HFFc6 (cell line): ENCODE results near the gene RPUSD1. TPM values are rescaled to one million over a fixed set of nuclear protein-coding genes. Genes with fewer than 3 reads are reported as not detected.

Source experiments
- DNase-seq: peaks from one replicate; pipeline ENCODE4 v3.0.0-alpha.2; 2018
- H3K27ac Mint-ChIP-seq: 2 replicates; pipeline ENCODE4 v1.8.0; 2020; ENCODE audit warnings: mild to moderate bottlenecking, mixed read lengths
- H3K27me3 Mint-ChIP-seq: 2 replicates; pipeline ENCODE4 v1.8.0; 2021; ENCODE audit warnings: mild to moderate bottlenecking, moderate library complexity, mixed read lengths; ENCODE audit not compliant: insufficient read depth
- H3K36me3 Mint-ChIP-seq: 2 replicates; pipeline ENCODE4 v1.8.0; 2021; ENCODE audit warnings: low read depth, mixed read lengths
- H3K4me1 Mint-ChIP-seq: 2 replicates; pipeline ENCODE4 v1.8.0; 2020; ENCODE audit warnings: low read depth, mixed read lengths
- H3K4me3 Mint-ChIP-seq: 2 replicates; pipeline ENCODE4 v1.8.0; 2020; ENCODE audit warnings: mild to moderate bottlenecking, moderate library complexity, mixed read lengths
- H3K9me3 Mint-ChIP-seq: 2 replicates; pipeline ENCODE4 v1.8.0; 2020; ENCODE audit warnings: mild to moderate bottlenecking, mixed read lengths
- total RNA-seq, 6 experiments: library from RNA; stranded (reverse); fragmentation: NEBNext Ultra II Directional; extraction: Animal tissue kit (Norgen Biotek cat#: 25700); gene quantifications; 2 replicates in 1 of 6; 3 replicates in 5 of 6; pipeline ENCODE4 v1.2.3, GENCODE V29; 2021
- TF ChIP-seq, protein P1 (sequence below): fragments of 200-600 bp; sonication (generic); IDR thresholded peaks from 2 replicates; pipeline ENCODE4 v1.5.0; 2021; ENCODE audit warnings: antibody characterized with exemption, mild to moderate bottlenecking

RPUSD1 gene
- total RNA-seq, 6 experiments from 2014 or later: 23.8 to 32.8 (median 25.8) TPM

DNA sequence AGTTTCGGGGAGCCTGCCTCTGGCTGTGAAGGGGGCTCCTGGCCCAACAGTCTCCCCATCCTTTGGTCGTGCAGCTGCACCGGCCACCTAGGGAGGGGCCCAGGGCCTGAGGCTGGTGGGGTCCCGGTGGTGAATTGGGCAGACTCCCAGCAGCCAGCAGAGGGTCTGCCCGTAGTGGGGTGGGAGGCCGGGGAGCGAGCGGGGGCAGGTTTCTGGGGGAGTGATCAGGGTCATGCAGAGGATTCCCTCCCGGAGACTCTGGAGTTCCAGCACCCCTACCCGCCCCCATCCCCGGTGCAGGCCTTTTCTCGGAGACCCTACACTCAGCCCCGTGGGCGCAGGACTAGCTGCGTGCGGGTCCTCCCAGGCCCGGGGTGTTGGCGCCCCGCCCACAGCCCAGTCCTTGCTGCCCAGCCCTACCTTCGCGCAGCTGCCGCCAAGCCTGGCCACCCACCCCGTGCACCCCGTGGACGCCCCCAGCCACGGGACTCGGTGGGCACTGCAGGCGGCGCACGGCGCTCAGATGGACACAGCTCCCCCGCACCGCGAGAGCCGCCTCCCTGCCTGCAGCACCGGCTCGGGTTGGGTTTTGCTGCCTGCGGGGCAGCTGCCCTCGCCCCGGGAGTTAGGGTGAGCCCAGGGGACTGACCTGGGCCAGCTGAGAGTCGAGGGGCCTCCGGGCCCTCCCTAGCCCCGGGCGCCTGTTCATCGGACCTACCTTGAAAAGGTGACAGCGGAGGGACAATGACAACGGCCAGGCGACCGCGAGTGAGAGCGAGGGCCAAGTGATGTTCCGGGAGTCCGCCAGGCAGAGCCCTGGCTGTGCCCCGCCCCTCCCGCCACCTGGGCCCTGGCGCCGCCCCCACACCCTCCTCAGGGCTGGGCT, 12.0 kb upstream of the RPUSD1 start, which contains the start of gene GNG13:
Gene GNG13 (minus strand): TSS at position 787 of the 886 bp plus-strand sequence. CDS start 1,657 bp downstream, outside the sequence.
- TF ChIP-seq, protein P1, sequence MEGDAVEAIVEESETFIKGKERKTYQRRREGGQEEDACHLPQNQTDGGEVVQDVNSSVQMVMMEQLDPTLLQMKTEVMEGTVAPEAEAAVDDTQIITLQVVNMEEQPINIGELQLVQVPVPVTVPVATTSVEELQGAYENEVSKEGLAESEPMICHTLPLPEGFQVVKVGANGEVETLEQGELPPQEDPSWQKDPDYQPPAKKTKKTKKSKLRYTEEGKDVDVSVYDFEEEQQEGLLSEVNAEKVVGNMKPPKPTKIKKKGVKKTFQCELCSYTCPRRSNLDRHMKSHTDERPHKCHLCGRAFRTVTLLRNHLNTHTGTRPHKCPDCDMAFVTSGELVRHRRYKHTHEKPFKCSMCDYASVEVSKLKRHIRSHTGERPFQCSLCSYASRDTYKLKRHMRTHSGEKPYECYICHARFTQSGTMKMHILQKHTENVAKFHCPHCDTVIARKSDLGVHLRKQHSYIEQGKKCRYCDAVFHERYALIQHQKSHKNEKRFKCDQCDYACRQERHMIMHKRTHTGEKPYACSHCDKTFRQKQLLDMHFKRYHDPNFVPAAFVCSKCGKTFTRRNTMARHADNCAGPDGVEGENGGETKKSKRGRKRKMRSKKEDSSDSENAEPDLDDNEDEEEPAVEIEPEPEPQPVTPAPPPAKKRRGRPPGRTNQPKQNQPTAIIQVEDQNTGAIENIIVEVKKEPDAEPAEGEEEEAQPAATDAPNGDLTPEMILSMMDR: no peak
- no peak within 1 kb of the TSS for H3K4me3 Mint-ChIP-seq
- no peak within 1 kb of the TSS for H3K27ac Mint-ChIP-seq
- peaks cover 14% of the 10 kb centered on the region for H3K27me3 Mint-ChIP-seq
- no peaks in the 10 kb centered on the region for H3K4me1 Mint-ChIP-seq
- no peaks in the 10 kb centered on the region for H3K36me3 Mint-ChIP-seq
- DNase-seq: no peak
- no peaks in the 10 kb centered on the region for H3K9me3 Mint-ChIP-seq

- H3K4me1 Mint-ChIP-seq: no peaks in the 10 kb centered on the region
- H3K27me3 Mint-ChIP-seq: peaks cover 12% of the 10 kb centered on the region
- no peaks in the 10 kb centered on the region for H3K36me3 Mint-ChIP-seq
- H3K9me3 Mint-ChIP-seq: no peaks in the 10 kb centered on the region
- no peak for DNase-seq
- no peak overlapping the region for H3K27ac Mint-ChIP-seq
- TF ChIP-seq, protein P1: no peak
- H3K4me3 Mint-ChIP-seq: no peak overlapping the region
Measured at GRCh38 chr16:799111-799947, 11.1 kb upstream of the RPUSD1 start.

DNA sequence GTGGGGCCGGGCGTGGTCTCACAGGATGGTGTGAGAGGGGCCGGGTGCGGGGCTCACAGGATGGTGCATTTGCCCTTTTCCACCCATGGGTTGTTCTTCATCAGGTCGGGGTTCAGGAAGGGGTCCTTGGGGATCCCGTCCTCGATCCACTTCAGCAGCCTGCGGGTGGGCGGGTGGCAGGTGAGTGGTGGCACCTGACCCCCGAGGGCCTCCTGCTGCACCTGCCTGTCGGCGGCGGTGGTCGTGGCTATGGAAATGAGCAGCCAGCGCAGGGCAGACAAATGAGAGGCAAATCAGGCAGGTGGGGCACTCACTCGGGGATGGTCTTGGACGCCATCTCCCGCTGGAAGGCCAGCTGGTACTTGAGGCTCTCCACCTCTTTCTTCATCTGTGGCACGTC, 10.5 kb upstream of the RPUSD1 start:
- H3K36me3 Mint-ChIP-seq: no peaks in the 10 kb centered on the region
- peaks cover 12% of the 10 kb centered on the region for H3K27me3 Mint-ChIP-seq
- TF ChIP-seq, protein P1: no peak
- H3K4me3 Mint-ChIP-seq: no peak overlapping the region
- no peak for DNase-seq
- H3K4me1 Mint-ChIP-seq: no peaks in the 10 kb centered on the region
- H3K9me3 Mint-ChIP-seq: no peaks in the 10 kb centered on the region
- no peak overlapping the region for H3K27ac Mint-ChIP-seq

- Mint-ChIP-seq H3K9me3 (no peaks in the 10 kb centered on the region), H3K27ac (no peak overlapping the region), H3K4me3 (no peak overlapping the region), H3K36me3 (no peaks in the 10 kb centered on the region), H3K27me3 (peaks cover 12% of the 10 kb centered on the region), H3K4me1 (no peaks in the 10 kb centered on the region)
- no peak for DNase-seq
- TF ChIP-seq, protein P1: no peak
Measured at GRCh38 chr16:797686-798085, 9.5 kb upstream of the RPUSD1 start.

GRCh38 chr16:797120-797420, 8.9 kb upstream of the RPUSD1 start:
- TF ChIP-seq, protein P1: no peak
- Mint-ChIP-seq H3K9me3 (no peaks in the 10 kb centered on the region), H3K27ac (no peak overlapping the region), H3K36me3 (no peaks in the 10 kb centered on the region), H3K4me1 (no peaks in the 10 kb centered on the region), H3K27me3 (peaks cover 11% of the 10 kb centered on the region), H3K4me3 (no peak overlapping the region)
- DNase-seq: no peak
